HG02970 (cell line): ENCODE measurements around the gene GCLC.
"Not testable (repeated sequence)": the region's sequence is repeated elsewhere in the genome, so short reads cannot be mapped to it uniquely, and the experiment has no call there.

Source experiments
- ATAC-seq: cut with Tn5 transposase; IDR thresholded peaks from one replicate; pipeline ENCODE4 v1.9.1; 2021; ENCODE audit warnings: mild to moderate bottlenecking, moderate library complexity, moderate number of reproducible peaks; ENCODE audit not compliant: unreplicated experiment, low FRiP score

The GCLC gene

GRCh38 chr6:53564401-53565065 lies 19.6 kb upstream of the GCLC start:
- no peak for ATAC-seq

- ATAC-seq: no peak
These were observed 12.2 kb upstream of the GCLC start for GRCh38 chr6:53556986-53557715.

DNA sequence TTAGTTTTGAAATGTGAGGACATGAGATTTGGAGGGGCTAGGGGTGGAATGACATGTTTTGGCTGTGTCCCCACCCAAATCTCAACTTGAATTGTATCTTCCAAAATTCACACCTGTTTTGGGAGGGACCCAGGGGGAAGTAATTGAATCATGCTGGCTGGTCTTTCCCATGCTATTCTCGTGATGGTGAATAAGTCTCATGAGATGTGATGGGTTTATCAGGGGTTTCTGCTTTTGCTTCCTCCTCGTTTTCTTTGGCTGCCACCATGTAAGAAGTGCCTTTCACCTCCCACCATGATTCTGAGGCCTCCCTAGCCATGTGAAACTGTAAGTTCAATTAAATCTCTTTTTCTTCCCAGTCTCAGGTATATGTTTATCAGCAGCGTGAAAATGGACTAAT lies 8.7 kb upstream of the GCLC start:
- ATAC-seq: not testable (repeated sequence)

DNA sequence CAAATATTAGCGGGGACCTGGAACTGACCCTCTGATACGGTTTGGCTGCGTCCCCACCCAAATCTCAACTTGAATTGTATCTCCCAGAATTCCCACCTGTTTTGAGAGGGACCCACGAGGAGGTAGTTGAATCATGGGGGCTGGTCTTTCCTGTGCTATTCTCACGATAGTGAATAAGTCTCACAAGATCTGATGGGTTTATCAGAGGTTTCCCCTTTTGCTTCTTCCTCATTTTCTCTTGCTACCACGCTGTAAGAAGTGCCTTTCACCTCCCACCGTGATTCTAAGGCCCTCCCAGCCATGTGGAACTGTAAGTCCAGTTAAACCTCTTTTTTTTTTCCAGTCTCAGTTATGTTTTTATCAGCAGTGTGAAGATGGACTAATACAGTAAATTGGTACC lies 6.8 kb upstream of the GCLC start:
- not testable (repeated sequence) for ATAC-seq

DNA sequence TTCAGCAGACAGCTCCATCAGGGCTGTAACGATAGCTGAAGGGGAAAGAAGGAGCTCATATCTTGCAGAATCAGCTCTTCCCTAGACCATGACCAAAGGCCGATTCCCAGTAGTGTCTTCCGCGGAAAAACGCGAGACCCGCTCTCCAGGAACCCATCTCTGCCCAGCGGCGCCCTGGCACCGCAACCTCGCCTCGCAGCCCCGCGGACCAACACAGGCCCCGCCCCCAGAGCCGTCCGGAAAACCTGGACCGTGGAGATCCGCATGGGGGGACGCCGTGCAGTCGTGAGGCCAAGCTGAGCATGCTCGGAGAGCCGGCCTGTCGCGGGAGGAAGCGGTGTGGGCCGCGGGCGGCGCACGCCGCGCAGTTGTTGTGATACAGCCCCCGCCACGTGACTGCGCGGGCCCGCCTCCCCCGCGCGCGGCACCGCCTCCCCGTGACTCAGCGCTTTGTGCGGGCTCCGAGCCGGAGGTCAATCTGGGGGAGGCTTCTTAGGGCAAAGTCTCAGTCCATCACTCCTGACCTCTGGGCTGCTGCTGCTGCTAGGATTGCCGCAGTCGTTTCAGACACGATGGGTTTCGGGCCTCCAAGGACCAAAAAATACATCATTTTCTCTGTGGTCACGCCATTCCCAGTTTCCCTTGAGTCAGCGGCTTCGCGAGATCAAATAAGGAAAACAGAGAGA lies 3.1 kb upstream of the GCLC start:
- ATAC-seq: peak; percentile 81

GRCh38 chr6:53547166-53547810 lies 2.4 kb upstream of the GCLC start:
- no peak for ATAC-seq

- ATAC-seq: no peak
These were observed 1.4 kb upstream of the GCLC start for GRCh38 chr6:53546281-53546680.

DNA sequence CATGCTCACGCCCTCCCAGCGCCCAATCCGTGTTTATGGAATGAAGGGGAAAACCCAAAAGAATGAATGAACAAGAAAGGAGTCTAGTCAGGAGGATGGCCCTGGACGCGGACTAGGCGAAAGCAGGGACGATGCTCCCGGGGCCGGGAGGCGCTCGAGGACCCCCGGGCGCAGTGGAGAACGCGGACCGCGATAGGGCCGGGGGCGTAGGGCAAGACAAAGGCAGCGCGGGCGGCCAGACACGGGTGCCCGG lies 758 bp downstream of the GCLC start:
- ATAC-seq: no peak

GRCh38 chr6:53543359-53544216 lies 1.3 kb downstream of the GCLC start:
- ATAC-seq: no peak

GRCh38 chr6:53541900-53542299 lies 3.0 kb downstream of the GCLC start:
- ATAC-seq: no peak

- no peak for ATAC-seq
These were observed 4.7 kb downstream of the GCLC start for GRCh38 chr6:53540129-53540692.

DNA sequence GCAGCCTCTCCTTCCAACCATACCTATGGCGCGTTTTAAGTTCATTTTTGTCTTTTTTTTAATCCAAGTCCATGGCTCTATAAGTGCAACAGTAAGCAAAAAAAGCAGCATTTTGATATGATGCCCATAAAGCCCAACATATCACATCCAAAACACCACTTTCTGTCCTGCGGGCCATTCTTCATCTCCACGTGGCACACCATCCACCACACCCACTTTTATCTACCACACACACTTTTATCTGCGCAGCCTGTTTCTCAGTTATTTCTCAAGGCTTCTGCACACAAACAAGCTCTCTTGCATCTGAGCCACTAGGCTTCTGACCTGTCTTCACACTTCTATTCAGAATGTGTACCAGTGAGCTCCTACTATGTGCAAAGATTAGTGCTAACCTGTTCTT lies 5.3 kb downstream of the GCLC start:
- ATAC-seq: no peak

GRCh38 chr6:53536561-53536960 lies 8.3 kb downstream of the GCLC start:
- no peak for ATAC-seq

GRCh38 chr6:53532942-53533341 lies 12.0 kb downstream of the GCLC start:
- ATAC-seq: no peak

DNA sequence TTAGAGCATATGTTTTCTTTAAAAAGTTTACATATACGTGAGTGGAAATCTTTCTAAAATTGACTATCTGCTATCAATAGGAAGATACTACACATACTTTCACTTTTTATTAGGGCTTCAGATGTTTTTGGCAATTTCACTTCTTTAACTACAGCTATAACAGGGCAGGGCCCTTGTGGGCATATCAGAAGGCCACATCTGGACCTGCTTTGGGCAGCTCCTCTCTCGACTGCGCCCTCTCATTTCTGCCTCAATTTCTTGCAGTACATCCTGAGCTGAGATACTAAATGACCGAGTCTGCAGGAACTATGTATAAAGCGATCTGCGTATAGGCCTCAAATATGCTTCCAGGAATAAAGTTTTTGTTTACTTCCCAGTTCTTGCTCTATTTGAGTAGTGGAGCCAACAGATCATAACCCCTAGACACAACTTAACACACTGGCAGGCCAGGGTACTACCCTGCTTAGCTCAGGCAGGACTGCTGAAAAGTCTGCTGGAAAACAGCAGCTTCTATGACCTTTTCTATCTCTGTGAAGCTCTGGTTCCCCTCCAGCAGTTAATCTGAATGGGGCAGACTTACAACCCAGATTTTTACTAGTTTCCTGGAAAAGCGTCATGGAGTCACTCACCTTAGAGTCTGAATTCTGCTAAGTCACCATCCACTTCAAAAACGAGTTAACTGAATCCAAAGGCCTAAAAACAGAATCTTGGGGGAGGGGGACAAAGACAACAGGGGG lies 12.7 kb downstream of the GCLC start:
- no peak for ATAC-seq

DNA sequence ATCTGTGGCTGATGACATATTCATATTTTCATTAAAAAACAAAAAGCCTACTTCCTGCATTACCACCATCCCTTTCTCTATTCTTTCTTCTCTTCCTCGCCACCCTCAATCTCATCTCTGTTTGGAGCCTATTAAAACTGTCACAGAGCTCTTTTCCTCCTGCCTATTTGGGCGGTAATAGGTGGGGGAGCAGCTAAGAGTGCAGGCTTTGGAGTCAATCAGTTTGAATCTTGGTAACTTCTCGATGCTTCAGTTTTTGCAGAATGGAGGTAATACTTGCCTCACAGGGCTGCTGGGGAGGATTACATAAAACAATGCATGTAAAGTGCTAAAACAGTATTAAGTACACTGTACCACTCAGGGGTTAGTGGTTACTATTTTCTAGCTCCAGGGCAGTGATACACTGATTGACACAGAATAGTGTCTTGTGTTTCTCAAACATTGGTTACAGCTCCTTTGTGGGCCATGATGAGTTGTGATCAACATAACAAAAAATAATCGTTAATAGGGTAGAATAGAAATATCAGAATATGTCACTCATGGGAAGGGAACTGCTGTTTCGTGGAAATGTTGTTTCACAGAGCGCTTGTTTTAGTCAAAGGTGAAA lies 14.0 kb downstream of the GCLC start:
- ATAC-seq: no peak

- no peak for ATAC-seq
These were observed 14.6 kb downstream of the GCLC start for GRCh38 chr6:53530346-53530745.

- no peak for ATAC-seq
These were observed 15.4 kb downstream of the GCLC start for GRCh38 chr6:53529324-53530036.

- ATAC-seq: no peak
These were observed 16.8 kb downstream of the GCLC start for GRCh38 chr6:53528107-53528506.
